Adrenal gland (tissue), 12 donors: ENCODE results near the gene SEPTIN2. TPM values are rescaled to one million over a fixed set of nuclear protein-coding genes. Genes with fewer than 3 reads are reported as not detected.

ENCODE experiments used
- DNase-seq, 7 donors: peaks; one replicate each; pipeline ENCODE4 v3.0.0-alpha.2; 2019 to 2020
- H3K27ac ChIP-seq, 5 donors: fragments of 200-600 bp; sonication (generic) in 4 of 5; 1 replicate in 3 of 5; 2 replicates in 2 of 5; pipeline versions ENCODE4 v1.5.1 to v1.8.0; 2016 to 2020; ENCODE audit warnings: mild to moderate bottlenecking in 1 of 5
- H3K27me3 ChIP-seq: fragments of 200-600 bp; 2 replicates; pipeline ENCODE4 v1.8.0; 2021
- H3K36me3 ChIP-seq, 2 donors: fragments of 200-600 bp; replicated peaks in 1 of 2; 1 replicate in 1 of 2; 2 replicates in 1 of 2; pipeline versions ENCODE4 v1.5.1 to v1.8.0; 2018 to 2022
- H3K4me1 ChIP-seq, 2 donors: fragments of 200-600 bp; replicated peaks in 1 of 2; 1 replicate in 1 of 2; 2 replicates in 1 of 2; pipeline versions ENCODE4 v1.5.1 to v1.8.0; 2018 to 2021
- H3K4me3 ChIP-seq, 4 donors: fragments of 200-600 bp; sonication (generic) in 3 of 4; one replicate each; pipeline ENCODE4 v1.5.1; 2016 to 2018
- H3K9me3 ChIP-seq, 3 donors: fragments of 200-600 bp; sonication (generic) in 1 of 3; replicated peaks in 1 of 3; 1 replicate in 2 of 3; 2 replicates in 1 of 3; pipeline versions ENCODE4 v1.5.1 to v1.8.0; 2016 to 2021
- POLR2A ChIP-seq, 2 donors: fragments of 450-650 bp; IDR thresholded peaks; one replicate each; pipeline ENCODE4 v1.6.1; 2017; ENCODE audit warnings: antibody characterized with exemption in 2 of 2, mild to moderate bottlenecking in 2 of 2, moderate library complexity in 1 of 2
- WGBS, 4 donors: extraction: QIAGEN DNeasy Blood & Tissue Kit in 2 of 4; methylation state at CpG; one replicate each; pipeline versions ENCODE4 v1.1.5 to v1.1.7; 2013 to 2017; 5-methylcytosine and 5-hydroxymethylcytosine counted together
- intact Hi-C, 2 donors: fragments of 100-400 bp; cut with DNase I; formaldehyde crosslinking; loops; one replicate each; pipeline versions ENCODE4 v1.14.1 to v1.15.0; 2022 to 2023
- polyA plus RNA-seq, 3 donors: library from polyadenylated mRNA; stranded (reverse); fragments of 200-250 nt in 2 of 3; fragments of 350-450 nt in 1 of 3; fragmentation: Illumina TruSeq in 1 of 3; extraction: RNeasy Lipid Tissue Mini Kit (QIAGEN cat#74804) in 1 of 3; gene quantifications; one replicate each; pipeline ENCODE4 v1.2.3, GENCODE V29; 2013 to 2014
- total RNA-seq, 9 donors: library from RNA; depleted of rRNA in 4 of 9; stranded (reverse); fragments of >200 nt in 4 of 9; fragments of 120-200 nt in 1 of 9; fragmentation: NEBNext Ultra II Directional in 1 of 9; extraction: Animal tissue kit (Norgen Biotek cat#: 25700) in 1 of 9; gene quantifications; one replicate each; pipeline versions ENCODE4 v1.1.0 to v1.2.4, GENCODE V29; 2013 to 2023
- TF ChIP-seq, protein P1 (sequence below), 6 experiments: fragments of 450-650 bp in 4 of 6; fragments of 200-600 bp in 2 of 6; sonication (generic) in 1 of 6; IDR thresholded peaks; 1 replicate in 5 of 6; 2 replicates in 1 of 6; pipeline versions ENCODE4 v1.5.1 to v1.8.0; 2016 to 2021; ENCODE audit warnings: antibody characterized with exemption in 6 of 6, mild to moderate bottlenecking in 2 of 6, moderate library complexity in 1 of 6
- donor health status: healthy with polysubstance abuse.
- donor health status: Bipolar disorder and iron deficiency.
- donor health status: DM: yes; HTN: yes; CAD: no.
- donor health status: DM: no; HTN: no; CAD: no.
- donor health status: DM: no; HTN: no; CAD: no.
- donor health status: DM: yes; HTN: yes; CAD: no.

Gene SEPTIN2
- total and polyA plus RNA-seq, 12 donors, result 108 to 368 (median 251) TPM

DNA sequence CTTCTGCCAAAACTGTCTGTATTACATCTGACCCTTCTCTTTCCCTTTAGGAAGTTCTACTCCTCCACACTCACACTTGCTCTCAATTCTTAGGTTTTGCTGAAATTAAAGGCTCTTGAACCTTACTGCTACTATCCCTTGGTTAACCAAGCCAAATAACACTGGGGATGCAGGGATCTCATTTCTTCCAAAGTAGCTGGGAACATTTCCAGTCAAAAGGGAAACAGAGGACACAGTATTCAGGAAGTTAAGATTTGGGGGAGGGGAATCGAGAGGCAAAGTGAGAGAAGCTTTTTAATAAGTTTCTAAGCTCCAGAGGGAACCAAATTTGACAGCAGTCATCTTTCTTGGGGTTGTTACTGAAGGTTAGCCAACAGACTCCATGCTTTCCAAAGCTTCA is 6.2 kb downstream of the SEPTIN2 start:
- H3K4me1 ChIP-seq, result peaks cover 40 to 80% of the 10 kb centered on the region in 2 donors
- no peak overlapping the region for H3K27ac ChIP-seq
- H3K9me3 ChIP-seq, result no peaks in the 10 kb centered on the region
- H3K36me3 ChIP-seq, result peaks cover 0 to 3% of the 10 kb centered on the region in 2 donors
- 39 to 50% (median 44%) methylated on average over 1 of the region's 1 CpG for WGBS, 4 donors
- intact Hi-C loops, result loop anchor here in 1 of 2 donors (10.0 kb wide), 1 partner anchor 57 kb away; no protein-coding TSS in a partner anchor
- no peak for DNase-seq
- no peak for TF ChIP-seq POLR2A (IDR thresholded peaks at IDR 0.05)
- TF ChIP-seq, protein P1, sequence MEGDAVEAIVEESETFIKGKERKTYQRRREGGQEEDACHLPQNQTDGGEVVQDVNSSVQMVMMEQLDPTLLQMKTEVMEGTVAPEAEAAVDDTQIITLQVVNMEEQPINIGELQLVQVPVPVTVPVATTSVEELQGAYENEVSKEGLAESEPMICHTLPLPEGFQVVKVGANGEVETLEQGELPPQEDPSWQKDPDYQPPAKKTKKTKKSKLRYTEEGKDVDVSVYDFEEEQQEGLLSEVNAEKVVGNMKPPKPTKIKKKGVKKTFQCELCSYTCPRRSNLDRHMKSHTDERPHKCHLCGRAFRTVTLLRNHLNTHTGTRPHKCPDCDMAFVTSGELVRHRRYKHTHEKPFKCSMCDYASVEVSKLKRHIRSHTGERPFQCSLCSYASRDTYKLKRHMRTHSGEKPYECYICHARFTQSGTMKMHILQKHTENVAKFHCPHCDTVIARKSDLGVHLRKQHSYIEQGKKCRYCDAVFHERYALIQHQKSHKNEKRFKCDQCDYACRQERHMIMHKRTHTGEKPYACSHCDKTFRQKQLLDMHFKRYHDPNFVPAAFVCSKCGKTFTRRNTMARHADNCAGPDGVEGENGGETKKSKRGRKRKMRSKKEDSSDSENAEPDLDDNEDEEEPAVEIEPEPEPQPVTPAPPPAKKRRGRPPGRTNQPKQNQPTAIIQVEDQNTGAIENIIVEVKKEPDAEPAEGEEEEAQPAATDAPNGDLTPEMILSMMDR (IDR thresholded peaks at IDR 0.05), result no peak
- no peaks in the 10 kb centered on the region for H3K27me3 ChIP-seq
- H3K4me3 ChIP-seq, result no peak overlapping the region

DNA sequence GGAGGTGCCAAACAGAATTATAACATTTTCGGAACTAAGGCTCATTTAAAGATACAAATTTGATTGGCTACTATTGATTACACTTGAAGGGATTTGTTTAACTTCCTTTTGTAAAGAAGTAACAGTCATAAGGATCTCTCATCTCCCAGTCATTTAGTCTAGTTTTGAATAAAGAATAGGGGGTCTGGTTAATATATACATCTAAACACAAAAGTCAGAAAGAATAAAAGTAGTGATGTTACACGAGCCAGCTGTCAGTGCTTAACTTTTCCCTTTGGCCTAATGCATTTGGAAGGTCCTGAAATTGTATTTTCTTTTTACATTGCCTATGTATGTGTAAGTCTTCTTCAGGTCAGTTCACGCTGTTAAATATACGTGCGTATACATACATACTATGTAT is 8.1 kb downstream of the SEPTIN2 start:
- TF ChIP-seq POLR2A (IDR thresholded peaks at IDR 0.05), result no peak
- TF ChIP-seq, protein P1 (IDR thresholded peaks at IDR 0.05), result no peak
- intact Hi-C loops, result loop anchor here in 1 of 2 donors (10.0 kb wide), 1 partner anchor 59 kb away; no protein-coding TSS in a partner anchor

DNA sequence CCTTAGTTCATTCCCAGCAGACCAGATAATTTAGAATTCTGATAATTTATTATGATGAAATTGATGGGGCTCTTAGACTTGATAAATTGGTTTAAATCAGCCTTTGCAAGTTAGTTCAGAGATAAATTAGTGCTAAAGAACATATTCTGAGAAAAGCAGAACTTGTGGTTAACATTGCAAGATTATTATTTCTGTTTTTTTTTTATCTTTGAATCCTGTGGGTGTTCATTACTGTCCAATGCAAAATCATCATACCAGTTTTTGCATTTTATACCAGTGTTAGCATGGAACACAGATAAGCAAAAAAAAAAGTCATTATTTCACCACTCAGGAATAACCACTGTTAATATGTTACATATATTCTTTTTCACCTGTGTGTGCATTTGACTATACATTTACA is 9.1 kb downstream of the SEPTIN2 start:
- H3K4me3 ChIP-seq, result no peak overlapping the region
- H3K27me3 ChIP-seq, result no peaks in the 10 kb centered on the region
- no peak for DNase-seq
- intact Hi-C loops, result loop anchor here in 1 of 2 donors (10.0 kb wide), 1 partner anchor 60 kb away; no protein-coding TSS in a partner anchor
- H3K27ac ChIP-seq, result no peak overlapping the region
- H3K4me1 ChIP-seq, result peaks cover 24 to 52% of the 10 kb centered on the region in 2 donors
- H3K36me3 ChIP-seq, result peaks cover 0 to 18% of the 10 kb centered on the region in 2 donors
- no peaks in the 10 kb centered on the region for H3K9me3 ChIP-seq
- TF ChIP-seq, protein P1 (IDR thresholded peaks at IDR 0.05), result no peak
- no peak for TF ChIP-seq POLR2A (IDR thresholded peaks at IDR 0.05)

More for the DNA sequence above, 8.1 kb downstream of the SEPTIN2 start:
- Histone ChIP-seq H3K4me1 (peaks cover 24 to 62% of the 10 kb centered on the region in 2 donors), H3K36me3 (peaks cover 0 to 10% of the 10 kb centered on the region in 2 donors), H3K9me3 (no peaks in the 10 kb centered on the region), H3K27ac (no peak overlapping the region), H3K27me3 (no peaks in the 10 kb centered on the region), H3K4me3 (no peak overlapping the region)
- no peak for DNase-seq
- WGBS, 4 donors, result 78 to 84% (median 81%) methylated on average over 5 of the region's 5 CpGs

DNA sequence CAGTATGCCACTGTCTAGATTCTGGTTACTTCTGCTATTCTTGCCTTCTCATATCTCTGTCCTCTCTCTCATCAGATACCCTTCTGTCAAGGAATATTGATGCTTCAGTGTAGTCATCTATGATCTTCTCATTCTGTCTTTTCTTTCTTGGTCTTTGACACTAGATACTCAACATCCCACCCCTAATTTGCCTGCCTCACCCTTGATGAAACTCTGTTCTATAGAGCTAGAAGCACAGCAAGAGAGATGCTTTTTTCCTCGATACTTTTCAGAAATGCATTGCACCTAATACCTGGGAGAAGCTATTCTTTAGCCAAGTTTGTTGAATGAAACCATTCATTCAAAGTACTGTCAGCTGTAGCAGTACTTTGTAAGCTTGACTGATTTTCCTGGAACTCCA is 9.5 kb downstream of the SEPTIN2 start:
- Histone ChIP-seq H3K4me3 (no peak overlapping the region), H3K27me3 (no peaks in the 10 kb centered on the region), H3K9me3 (no peaks in the 10 kb centered on the region), H3K27ac (no peak overlapping the region), H3K4me1 (peaks cover 19 to 47% of the 10 kb centered on the region in 2 donors), H3K36me3 (peaks cover 0 to 23% of the 10 kb centered on the region in 2 donors)
- DNase-seq, result no peak
- intact Hi-C loops, result loop anchor here in 1 of 2 donors (10.0 kb wide), 1 partner anchor 60 kb away; no protein-coding TSS in a partner anchor
- 89 to 98% (median 96%) methylated on average over 1 of the region's 1 CpG for WGBS, 4 donors
- TF ChIP-seq, protein P1 (IDR thresholded peaks at IDR 0.05), result no peak
- no peak for TF ChIP-seq POLR2A (IDR thresholded peaks at IDR 0.05)
